HG03095 (cell line): ENCODE data around the gene LPAR3.

Experiments used
- ATAC-seq: cut with Tn5 transposase; IDR thresholded peaks from one replicate; pipeline ENCODE4 v1.9.1; 2021; ENCODE audit warnings: moderate library complexity; ENCODE audit not compliant: unreplicated experiment

LPAR3 gene

DNA sequence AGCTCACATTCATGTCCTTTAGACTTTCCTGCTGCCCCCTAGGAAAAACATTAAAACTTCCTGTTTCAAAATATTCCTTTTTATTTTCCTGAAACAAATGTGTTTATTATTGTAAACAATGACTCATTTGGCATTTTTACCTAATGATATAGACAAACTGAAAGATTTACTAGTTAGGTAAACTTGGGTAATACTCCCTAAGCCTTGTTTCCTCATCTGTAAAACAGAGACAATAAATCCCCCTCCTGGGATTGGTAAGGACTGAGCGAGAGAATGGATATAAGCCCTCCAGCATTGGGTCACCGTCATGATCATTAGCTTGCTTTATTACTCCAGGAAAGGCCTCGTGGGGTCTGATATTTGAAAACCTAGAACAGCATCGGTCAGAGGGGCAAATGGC is 59.8 kb downstream of the LPAR3 start:
- ATAC-seq: no peak

DNA sequence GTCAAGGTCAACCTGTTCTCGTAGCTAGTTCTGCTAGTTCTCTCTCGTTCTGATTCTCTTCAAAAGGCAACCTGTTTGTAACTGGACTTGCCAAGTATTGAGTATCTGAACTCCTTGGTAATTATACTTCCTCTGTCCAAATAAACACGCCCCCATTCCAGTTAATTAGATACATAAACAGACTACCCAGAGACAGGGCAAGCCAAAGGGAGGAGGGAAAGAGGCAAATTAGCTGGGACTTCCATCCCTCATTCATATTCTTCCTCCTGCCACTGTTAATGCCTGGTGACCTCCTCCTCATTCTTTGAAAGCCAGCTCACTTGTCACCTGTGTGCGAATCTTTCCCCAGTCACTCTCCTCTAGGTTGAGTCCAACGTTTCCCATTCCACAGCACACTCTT is 62.9 kb downstream of the LPAR3 start:
- no peak for ATAC-seq

DNA sequence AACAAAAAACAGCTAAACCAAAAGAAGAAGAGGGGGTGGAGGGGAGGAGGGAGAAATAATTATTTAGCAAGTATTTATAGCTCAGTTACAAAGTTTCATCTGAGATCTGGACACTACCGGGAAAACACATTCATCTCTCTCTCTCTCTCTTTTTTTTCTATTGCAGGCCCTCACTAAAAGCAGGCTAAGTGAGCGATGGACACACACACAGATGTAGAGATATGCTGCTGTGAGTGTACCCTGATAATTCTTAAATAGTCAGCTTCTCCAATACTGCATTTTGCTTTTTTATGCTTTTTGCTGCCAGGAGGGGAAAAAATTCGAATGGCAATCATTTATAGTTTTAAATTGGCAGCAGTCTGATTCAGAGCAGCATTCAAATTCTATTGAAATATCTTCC is 65.0 kb downstream of the LPAR3 start:
- ATAC-seq: no peak

DNA sequence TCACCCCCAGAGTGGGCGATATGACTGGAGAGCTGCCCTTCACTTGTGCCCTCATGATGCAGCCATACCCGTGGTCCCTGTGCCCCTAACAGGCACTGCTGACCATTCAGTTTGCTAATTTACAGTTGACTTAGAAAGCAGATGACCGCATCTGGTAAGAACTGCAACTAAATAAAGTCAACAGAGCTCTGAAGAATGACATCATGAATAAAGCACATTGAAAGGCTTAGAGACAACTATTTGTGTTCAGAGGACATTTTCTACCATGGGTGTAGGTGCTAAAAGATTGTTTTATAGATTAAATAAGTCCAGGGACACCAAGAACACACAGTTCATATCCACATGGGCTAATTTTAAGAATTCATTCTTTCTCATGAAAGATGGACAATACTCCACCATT is 65.5 kb downstream of the LPAR3 start:
- no peak for ATAC-seq

DNA sequence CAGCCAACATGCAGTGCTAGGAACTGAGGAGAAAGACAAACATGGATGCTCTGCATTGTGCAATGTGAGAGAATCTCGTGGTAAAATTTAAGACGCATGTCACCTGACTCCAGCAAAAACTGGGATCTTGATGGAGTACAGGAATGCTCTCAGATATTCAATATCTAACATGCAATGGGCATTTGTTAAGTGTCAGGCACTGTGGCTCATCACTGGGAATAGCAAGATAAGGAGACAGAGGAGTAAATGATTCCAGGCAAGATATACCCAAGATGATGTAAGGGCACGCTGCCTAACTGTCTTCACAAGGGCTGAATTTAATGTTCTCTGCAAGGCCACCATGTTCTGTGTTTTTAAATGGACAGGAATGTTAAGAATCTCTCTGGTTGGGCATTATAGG is 67.8 kb downstream of the LPAR3 start:
- ATAC-seq: no peak

DNA sequence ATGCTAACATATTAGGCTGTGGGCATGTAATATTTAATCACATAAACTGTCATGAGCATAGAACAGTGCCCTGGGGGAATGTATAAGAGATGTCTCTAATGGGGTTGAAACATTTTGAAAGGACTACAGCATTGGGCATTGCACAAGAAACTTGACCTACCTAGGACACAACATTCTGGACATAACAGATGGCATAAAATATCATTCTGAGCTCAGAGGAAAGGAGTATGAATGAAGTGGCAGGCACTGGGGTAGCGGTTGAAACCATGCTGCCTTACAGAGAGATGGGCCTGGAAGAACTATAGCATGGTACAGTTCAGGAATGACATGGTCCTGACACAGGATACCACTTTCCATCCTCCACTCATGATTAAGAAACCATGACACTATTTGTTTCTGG is 69.0 kb downstream of the LPAR3 start:
- ATAC-seq: no peak

DNA sequence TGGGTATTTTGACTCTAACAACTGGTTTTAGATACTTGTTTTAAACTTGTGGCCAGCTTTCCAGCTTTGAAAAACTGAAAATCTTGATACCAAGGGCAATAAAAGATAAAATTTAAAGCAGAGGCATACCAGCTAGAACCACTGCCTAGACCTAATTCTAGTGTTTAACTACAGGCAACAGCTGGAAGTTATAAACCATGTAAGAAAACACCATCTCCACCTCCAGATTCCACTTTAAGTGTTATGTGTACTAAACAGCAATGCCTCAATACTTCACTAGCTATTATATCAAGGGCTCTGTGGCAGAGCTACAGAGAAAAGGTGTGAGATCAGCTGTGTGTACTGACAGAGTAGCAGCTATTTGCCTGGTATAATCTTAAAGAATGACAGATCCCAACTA is 69.5 kb downstream of the LPAR3 start:
- no peak for ATAC-seq

DNA sequence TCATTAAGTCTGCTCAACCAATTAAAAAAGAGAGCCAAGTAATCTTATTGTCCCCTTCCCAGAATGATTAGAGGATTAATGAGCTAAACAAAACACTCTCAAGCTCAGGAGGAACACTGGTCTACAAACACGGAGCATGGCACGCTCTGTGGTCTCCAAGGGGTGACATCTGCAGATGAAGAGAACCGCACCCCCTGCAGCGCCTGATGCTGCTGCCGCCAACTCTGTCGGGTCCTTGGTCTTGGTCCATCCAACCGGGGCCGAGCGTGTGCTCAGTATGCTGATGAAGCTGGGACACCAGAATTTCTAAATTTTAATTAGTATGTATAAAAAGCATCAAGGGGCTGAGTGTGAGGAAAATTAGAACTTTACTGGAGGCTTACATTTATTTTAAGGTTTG is 82.7 kb downstream of the LPAR3 start:
- no peak for ATAC-seq

DNA sequence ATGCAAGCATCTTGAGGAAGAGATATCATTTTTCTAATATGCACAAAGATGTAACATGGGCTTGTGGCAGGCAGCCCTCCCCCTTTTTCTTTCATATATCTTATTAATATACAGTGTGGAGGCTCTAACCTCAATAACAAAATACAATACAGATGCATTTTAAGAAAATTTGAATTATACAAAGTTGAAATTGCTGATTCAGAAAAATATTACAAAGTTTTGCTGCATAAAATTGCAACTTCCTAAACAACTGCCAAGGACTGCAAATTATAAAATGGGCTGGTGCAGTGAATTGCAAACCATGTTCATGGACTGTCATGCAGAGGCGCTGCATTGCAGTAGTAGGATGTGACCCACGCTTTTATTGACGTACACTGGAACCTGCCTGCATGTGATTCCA is 84.0 kb downstream of the LPAR3 start:
- no peak for ATAC-seq

DNA sequence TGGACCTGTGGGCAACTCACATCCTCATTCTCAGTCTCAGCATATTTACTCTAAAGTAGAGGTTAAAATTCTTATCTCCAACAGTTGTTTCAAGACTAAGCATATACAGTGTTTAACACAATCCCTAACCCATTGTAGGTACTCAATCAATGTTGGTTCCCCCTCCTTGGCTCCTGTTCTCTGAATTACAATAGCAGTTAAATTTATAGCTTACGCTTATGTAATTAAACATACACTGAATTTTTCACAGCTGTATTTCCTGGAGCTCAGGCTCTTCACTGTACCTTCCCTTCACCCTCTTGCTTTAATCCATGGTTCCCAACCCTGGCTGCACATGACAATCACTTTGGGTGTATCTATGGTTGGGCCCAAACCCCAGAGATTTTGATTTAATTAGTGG is 89.4 kb downstream of the LPAR3 start:
- no peak for ATAC-seq

DNA sequence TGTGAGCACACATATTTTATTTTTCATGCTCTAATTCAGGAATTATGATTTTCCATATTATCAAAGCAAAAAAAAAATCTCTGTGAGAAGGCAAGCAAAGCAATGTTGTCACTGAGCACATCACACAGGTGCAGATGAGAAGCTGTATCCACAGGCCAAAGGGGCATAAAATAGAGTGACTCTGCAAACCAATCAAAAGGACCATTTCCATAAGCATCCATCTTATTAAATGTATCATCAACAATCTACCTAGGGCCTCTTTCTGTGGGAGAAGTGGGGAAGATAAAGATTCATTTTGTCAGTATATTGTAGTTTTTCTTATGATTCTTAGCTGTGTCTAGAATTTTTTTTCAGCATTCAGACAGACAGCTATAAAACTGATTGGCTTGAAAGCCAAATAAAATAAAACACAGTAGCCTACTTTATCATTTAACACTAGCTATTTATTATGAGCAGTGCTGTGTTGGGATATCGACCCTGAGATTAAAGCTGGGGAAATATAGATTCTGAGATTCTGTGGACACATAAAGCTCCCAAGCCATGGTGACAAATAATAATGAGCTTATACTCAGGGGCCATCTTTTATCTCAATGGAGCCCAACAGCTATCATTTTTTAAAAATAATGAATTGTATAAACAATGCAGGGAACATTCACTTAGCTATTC is 90.3 kb downstream of the LPAR3 start:
- ATAC-seq: no peak

DNA sequence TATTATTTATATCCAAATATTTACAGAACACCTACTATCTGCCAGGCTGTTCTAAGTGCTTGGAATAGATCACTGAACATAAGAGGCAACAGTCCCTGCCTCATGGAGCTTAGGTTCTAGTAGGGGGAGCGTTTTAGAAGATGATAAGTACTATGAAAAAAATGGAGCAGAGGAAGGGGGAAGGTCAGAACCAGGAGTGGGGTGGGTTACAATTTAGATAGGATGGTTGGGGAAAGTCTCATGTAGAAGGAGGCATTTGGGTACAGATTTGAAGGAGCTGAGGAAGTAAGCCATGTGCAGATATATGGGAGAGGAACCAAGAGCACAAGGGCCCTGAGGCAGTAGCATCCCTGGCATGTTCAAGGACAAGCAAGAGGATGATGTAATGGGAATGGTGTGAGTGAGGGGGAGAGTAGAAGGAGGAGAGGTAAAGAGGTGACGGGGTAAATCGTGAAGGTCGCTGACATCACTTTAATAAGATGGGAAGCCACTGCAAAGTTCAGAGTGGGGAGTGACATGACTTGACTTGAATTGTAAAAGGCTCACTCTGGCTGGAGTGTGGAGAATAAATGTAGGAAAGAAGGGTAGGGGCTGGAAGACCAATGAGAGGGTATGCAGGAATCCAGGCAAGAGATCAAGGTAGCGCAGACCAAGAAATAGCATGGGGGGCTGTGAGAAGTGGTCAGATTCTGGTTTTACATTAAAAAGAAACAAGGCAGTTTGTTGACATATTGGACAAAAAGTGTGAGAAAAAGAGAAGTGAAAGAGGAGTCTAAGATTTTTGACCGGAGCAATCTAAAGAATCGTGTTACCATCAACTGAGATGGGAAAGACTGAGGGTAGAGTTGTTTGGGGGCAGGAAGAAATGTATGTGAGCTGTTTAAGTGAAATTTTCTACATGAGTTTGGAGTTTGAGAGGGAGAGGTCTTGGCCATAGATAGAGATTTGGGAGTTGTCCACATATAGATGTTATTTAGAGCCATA is 92.6 kb downstream of the LPAR3 start:
- ATAC-seq: no peak

DNA sequence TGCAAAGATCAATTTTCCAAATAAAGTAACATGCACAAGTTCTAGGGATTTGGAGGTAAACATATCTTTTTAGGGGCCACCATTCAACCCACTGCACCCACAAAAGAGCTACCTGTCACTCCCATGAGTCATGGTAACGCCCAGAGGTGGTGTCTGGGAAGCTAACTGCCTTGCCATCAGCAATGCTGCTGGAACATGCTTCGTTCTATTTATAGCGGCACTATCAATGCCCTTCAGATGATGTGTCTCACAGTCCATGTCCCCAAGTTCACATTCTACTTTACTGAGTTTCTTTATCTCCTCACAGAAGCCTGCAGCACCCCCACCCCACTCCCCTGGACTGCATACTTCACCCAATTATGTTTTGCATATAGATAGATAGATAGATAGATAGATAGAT is 95.4 kb downstream of the LPAR3 start:
- no peak for ATAC-seq

DNA sequence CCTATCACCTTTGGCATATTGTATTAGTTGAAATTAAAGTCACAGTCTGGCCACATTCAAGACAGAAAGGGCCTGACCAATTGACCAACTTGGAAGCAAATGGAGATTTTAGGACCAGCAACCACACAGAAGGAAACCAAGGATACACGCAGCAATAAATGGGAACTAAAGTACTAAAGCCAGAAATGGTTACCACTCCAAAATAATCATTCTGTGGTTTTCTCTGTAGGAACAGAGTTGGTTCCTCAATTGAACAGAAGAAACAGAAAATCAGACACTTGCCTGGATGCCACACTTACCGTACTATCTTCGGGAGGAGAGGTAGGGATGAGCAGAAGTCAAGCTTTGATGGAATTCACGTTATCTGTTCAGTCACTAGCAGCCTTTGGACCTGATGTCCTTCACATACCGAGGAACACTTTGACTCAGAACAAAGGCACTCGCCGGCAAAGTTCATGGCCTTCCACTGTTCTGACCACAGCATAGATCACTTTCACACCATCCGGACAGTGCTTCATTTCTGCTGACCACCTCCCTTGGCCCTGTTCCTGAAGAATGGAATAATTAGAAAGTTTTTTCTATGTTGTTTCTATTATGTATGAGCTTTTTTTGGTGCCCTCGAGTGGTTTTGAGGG is 96.9 kb downstream of the LPAR3 start:
- no peak for ATAC-seq

DNA sequence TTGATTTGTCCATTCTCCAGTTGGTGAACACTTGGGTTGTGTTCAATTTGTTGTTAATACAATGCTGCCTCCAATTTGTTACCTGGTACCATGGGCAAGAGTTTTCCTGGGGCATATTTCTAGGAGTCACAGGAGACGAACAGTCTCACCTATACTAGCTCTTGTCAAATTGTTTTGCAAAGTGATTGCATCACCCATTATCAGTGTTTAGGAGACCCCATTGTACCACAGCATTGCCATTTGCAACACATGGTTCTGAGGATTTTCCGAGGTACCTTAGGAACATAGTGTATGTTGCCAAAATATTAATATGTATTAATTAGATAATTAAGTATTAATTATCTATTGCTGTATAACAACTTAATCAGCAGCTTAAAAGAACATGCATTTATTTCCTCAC is 97.8 kb downstream of the LPAR3 start:
- ATAC-seq: no peak

DNA sequence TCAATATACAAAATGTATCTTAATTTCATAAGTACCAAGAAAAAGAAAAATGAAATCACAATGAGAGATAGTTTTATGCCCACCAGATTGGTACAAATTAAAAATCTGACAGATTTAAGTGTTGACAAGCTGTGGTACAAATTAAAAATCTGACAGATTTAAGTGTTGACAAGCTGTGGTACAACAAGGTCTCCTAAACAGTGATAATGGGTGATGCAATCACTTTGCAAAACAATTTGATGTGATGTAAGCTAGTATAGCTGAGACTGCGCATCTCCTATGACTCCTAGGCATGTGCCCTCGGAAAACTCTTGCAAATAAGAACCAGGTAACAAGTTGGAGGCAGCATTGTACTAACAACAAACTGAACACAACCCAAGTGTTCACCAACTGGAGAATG is 100.6 kb downstream of the LPAR3 start:
- ATAC-seq: no peak

DNA sequence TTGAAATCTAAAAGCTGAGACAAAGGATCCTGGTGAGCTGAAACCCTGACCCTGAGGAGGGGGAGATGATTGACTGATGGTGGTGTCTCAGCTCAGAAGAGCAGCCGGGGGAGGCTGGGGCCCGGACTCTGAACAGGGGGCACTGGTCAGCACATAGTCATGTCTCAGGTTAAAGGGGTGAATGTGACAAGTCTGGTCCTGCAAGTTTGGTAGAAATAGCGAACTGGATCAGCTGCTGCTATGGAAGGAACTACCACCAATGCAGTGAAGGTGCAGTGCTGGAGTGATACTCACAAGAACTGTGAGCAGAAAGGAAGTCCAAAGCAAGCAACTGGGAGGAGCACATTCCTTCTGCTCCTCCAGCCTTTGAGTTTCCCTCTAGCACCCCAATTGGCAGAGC is 104.0 kb downstream of the LPAR3 start:
- ATAC-seq: no peak

DNA sequence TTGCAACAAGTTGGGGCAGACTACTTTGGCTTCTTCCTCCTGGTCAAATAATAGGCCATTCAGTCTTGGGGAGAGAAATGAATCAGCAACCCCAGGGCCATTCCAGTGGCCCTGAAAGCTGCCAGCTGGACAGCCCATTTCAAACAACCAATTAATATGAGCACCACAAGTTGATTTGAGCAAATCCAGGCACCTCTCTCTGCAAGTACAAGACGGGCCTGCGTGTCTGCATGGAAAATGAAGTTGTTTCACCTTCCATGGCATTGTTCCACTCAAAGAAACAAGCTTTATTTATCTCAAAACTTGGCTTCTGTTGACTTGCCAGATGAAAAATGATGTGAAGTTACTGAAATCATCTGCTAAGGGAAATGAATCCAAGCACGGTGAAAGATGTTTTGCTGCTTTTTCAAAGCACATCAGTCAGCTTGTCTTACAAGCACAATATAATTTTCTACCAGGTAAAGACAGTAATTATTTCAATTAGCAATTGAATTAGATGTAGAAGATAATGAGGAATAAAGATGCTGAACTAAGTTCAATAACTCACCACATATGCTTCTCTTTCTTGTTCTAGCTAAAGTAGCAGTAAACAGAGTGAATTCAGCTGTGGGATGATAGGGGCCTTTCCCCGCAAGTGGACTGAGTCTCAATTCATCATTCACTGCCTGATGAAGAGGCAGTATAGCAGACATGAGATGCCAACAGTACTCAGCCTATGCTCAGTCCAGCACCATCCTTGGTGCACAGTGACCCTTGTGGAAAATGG is 107.6 kb downstream of the LPAR3 start:
- no peak for ATAC-seq

DNA sequence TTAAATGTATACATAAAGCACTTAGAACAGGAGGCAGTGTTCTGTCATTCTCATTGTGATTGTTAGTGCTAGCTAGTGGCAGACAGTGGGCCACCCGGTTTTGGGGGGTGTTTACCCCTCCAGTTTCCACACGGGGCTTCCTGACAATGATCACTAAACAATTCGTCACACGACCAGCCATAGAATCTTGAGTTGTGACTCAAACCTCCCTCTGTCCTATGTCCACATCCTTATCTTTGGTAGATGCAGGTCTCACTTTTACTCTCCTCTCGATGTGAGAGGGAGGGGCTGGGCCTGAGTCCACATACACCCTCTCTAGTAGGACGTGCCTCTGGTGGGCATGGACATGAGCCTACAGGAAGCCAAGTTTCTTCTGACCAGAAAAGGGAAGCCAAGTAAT is 110.1 kb downstream of the LPAR3 start:
- no peak for ATAC-seq

DNA sequence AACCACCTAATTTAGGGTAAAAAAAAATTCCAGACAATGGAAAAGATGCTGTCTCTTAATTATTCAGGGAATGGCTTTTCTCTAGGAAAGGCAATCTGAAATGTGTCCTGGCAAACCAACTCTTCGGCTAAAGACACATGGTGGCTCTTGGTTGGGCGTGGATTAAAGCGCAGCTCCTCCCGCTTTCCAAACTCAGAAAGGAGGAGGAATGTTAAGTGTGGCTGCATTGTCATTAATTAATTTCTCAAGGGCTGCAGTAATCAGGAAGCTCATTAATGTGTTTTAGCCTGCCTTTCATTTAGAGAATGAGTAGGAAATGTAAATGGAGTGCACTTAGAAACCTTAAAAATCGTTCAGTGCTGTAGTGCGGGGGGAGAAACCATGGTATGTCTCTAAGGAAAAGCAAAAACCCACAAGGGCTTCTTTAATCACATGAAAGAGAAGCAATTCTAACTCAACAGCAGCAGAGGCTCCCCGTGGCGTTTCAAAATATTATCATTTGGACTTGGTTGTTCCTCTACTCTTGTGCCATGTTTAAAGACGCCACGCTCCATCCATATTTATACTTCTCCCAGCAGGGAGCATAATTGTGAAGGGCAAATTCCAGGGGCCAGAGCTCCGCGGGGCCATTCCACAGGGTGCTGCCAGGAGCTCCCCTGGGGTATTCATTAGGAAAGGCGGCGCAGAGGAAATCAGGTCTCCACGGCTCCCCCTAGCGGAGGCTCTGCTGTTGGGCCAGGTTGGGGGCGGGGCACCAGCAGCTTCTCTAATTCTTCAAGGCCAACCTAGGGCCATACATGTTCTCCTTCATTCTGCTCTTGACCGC is 110.8 kb downstream of the LPAR3 start:
- ATAC-seq: peak; percentile 88
